ENCODE measurements around the gene CAMK1. TPM values are rescaled to one million over a fixed set of nuclear protein-coding genes. Genes with fewer than 3 reads are reported as not detected.

CAMK1 gene
- total and polyA plus RNA-seq, 4 donors = 13.8 to 20.1 (median 16.7) TPM

DNA sequence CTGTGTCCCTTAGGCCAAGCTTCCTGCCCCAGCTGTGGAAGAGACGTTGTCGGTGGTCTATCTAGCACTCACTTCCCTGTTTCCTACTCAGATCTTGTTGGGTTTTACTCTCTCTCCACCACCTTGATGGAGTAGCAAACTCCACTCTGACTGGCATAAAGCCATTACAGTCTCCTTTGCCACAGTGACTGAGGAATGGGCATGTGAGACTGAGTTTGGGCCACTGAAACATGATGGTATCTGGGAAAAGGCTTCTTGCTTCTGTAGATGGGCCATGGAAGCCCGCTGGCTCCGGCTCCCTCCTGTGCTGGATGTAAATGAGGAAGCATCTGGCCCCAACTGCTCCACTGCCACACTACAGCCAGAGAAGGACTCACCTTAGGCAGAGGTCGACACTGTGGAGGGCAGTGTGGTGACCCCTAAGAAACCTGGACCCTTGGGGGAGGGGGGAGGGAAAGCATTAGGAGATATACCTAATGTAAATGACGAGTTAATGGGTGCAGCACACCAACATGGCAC, 9.4 kb upstream of the CAMK1 start:
- 87% methylated on average over 6 of the region's 6 CpGs for WGBS
- Histone ChIP-seq H3K9ac (ENCODE audit: low read depth in 1 of 2, low read length in 2 of 2) (no peak overlapping the region), H3K4me3 (ENCODE audit: low read depth in 1 of 3, low read length in 3 of 3) (no peak overlapping the region), H3K27ac (ENCODE audit: low read depth in 1 of 2, low read length in 2 of 2) (no peak overlapping the region), H3K4me1 (ENCODE audit: control insufficient read depth in 4 of 4, insufficient read depth in 4 of 4, low read length in 3 of 4) (peaks cover 6 to 38% (median 18%) of the 10 kb centered on the region in 4 donors), H3K27me3 (ENCODE audit: control insufficient read depth in 4 of 4, insufficient read depth in 4 of 4, low read length in 3 of 4) (no peaks in the 10 kb centered on the region), H3K36me3 (ENCODE audit: control insufficient read depth in 4 of 4, insufficient read depth in 3 of 4, low read depth in 1 of 4, low read length in 3 of 4) (peaks cover 0 to 9% (median 5%) of the 10 kb centered on the region in 4 donors), H3K9me3 (ENCODE audit: control insufficient read depth in 4 of 4, low read length in 3 of 4) (no peaks in the 10 kb centered on the region)
- no peak for DNase-seq (ENCODE audit: low spot score)
- TF ChIP-seq, protein P1, sequence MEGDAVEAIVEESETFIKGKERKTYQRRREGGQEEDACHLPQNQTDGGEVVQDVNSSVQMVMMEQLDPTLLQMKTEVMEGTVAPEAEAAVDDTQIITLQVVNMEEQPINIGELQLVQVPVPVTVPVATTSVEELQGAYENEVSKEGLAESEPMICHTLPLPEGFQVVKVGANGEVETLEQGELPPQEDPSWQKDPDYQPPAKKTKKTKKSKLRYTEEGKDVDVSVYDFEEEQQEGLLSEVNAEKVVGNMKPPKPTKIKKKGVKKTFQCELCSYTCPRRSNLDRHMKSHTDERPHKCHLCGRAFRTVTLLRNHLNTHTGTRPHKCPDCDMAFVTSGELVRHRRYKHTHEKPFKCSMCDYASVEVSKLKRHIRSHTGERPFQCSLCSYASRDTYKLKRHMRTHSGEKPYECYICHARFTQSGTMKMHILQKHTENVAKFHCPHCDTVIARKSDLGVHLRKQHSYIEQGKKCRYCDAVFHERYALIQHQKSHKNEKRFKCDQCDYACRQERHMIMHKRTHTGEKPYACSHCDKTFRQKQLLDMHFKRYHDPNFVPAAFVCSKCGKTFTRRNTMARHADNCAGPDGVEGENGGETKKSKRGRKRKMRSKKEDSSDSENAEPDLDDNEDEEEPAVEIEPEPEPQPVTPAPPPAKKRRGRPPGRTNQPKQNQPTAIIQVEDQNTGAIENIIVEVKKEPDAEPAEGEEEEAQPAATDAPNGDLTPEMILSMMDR (IDR thresholded peaks at IDR 0.05; ENCODE audit: low read depth, low read length, missing input control) = no peak
- no peak for TF ChIP-seq HNF4G (IDR thresholded peaks at IDR 0.05)
- no peak for TF ChIP-seq FOXA1 (IDR thresholded peaks at IDR 0.05)
- TF ChIP-seq, protein P2, sequence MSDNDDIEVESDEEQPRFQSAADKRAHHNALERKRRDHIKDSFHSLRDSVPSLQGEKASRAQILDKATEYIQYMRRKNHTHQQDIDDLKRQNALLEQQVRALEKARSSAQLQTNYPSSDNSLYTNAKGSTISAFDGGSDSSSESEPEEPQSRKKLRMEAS (IDR thresholded peaks at IDR 0.05) = no peak
- TF ChIP-seq EGR1 (IDR thresholded peaks at IDR 0.05; ENCODE audit: low read depth in 2 of 2) = no peak
- TF ChIP-seq RAD21 (IDR thresholded peaks at IDR 0.05) = no peak

DNA sequence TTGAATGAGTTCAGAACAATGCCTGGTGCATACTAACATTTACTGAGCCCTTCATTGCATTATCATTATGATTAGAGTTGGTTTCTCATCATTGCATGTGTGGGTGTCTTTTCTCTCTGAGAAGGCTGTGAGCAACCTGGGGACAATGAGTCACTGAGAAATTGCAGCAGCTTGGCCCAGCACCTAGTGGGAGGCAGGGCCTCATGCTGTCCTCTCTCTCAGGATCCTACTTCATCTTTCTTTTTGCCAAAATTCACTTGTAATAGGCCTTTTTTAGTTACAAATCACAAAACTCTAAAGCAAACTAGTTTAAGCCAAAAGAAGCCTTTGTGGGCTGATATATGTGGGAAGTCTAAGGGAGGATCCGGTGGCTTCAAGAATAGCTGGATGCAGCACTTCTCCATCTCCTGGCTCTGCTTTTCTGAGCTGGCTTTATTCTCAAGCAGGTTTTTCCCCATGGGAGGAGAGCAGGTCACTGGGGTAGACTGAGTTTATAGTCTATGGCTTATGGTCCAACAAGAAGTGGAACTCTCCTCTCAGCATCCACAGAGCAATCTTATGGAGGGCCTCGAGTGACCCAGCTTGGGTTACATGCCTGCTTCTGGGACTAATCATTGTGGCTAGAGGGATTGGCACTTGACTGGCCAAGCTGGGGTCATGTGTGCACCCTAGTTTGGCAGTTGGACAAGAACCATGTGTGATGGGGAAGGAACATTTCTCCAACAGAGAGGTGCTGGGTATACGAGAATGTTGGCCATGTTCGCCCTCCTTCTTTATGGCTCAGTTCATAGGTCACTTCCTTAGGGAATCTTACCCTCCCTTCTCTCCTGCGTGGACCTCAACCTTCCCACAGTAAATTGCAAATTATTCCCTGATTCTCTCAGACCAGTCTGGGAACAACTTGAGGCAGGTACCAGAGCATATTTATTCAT, 8.7 kb upstream of the CAMK1 start:
- no peak for DNase-seq (ENCODE audit: low spot score)
- Histone ChIP-seq H3K27me3 (ENCODE audit: control insufficient read depth in 4 of 4, insufficient read depth in 4 of 4, low read length in 3 of 4) (no peaks in the 10 kb centered on the region), H3K27ac (ENCODE audit: low read depth in 1 of 2, low read length in 2 of 2) (no peak overlapping the region), H3K36me3 (ENCODE audit: control insufficient read depth in 4 of 4, insufficient read depth in 3 of 4, low read depth in 1 of 4, low read length in 3 of 4) (peaks cover 0 to 3% (median 0%) of the 10 kb centered on the region in 4 donors), H3K9ac (ENCODE audit: low read depth in 1 of 2, low read length in 2 of 2) (no peak overlapping the region), H3K4me3 (ENCODE audit: low read depth in 1 of 3, low read length in 3 of 3) (no peak overlapping the region), H3K9me3 (ENCODE audit: control insufficient read depth in 4 of 4, low read length in 3 of 4) (no peaks in the 10 kb centered on the region), H3K4me1 (ENCODE audit: control insufficient read depth in 4 of 4, insufficient read depth in 4 of 4, low read length in 3 of 4) (peaks cover 6 to 38% (median 18%) of the 10 kb centered on the region in 4 donors)
- 80% methylated on average over 5 of the region's 5 CpGs for WGBS
- TF ChIP-seq HNF4G (IDR thresholded peaks at IDR 0.05) (no peak), ATF3 (IDR thresholded peaks at IDR 0.05) (no peak), FOXA1 (IDR thresholded peaks at IDR 0.05) (no peak), REST (IDR thresholded peaks at IDR 0.05) (no peak), NR2F2 (IDR thresholded peaks at IDR 0.05) (no peak), SP1 (IDR thresholded peaks at IDR 0.05) (no peak)
- TF ChIP-seq, protein P1 (IDR thresholded peaks at IDR 0.05; ENCODE audit: low read depth, low read length, missing input control) = no peak

Measured in liver (tissue), 9 donors.